Stimulated activated CD4-positive, alpha-beta T cell treated with anti-CD3 and anti-CD28 coated beads, TNF-alpha, amount 100 ng/mL, for 1 hour (primary cell): ENCODE measurements around the gene SLCO1A2.

ENCODE experiments used
- DNase-seq, 3 donors: peaks; one replicate each; pipeline ENCODE4 v3.0.0-alpha.2; 2020; ENCODE audit warnings: low read depth in 3 of 3, low spot score in 1 of 3

Gene SLCO1A2

GRCh38 chr12:21220266-21220665, 114.5 kb downstream of the SLCO1A2 start:
- no peak for DNase-seq

DNA sequence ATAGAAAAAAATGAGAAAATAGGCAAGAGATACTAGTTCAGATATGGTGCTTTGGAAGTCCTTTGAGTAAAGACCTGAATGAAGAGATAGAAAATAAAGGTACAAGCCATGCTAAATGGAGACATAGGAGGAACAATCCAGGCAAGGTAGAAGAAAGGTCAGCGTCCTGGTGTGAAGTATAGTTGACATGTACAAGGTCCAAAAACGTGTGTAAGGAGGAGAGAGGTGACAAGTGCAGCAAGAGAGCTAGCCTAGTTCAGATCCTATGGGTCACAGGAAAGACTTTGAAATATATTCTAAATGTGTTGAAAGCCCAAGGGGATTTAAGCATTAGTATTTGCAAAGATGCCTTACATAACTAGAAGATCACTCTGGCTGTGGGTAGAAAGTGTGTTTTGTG, 115.5 kb downstream of the SLCO1A2 start:
- no peak for DNase-seq
